ENCODE results near the gene RASGEF1C.

RASGEF1C gene

DNA sequence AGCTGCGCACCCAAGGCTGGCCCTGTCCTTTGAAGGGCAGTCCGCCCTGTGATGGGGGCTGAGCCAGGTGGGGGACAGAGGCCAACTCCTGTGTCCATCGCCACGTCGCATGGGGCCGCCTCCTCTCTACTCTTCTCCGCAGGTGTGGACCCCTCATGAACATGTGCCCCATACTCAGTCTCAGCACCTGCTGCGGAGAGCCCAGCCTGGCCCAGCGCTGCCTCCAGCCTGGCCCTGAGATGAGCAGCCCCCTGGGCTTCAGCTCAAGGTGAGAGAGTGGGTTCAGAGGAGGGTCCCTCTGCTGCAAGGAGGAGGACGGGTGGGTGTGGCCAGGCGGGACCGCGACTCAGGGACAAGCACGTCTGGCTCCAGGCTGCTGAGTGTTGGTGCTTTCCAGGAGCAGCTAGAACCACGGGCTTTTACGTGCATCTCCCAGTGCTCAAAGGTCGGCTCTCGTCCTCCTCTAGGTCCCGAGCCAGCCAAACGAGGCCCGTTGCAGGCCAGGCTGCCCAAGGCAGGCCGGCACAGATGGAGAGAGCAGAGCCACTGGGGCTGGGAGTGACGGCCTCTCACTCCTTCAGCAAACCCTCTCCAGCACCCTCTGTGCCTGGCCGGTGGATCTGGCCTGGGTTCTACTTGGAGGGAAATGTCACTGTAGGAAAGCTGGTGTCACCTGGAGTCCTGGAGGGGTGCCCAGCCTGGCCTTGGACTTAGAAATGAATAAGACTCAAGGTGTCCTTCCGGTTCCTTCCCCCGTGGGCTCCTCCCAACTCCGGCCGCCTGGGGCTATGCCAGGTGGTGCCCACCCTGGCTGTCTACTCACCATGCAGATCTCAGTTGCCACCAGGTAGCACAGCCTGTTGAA lies 88.5 kb downstream of the RASGEF1C start:
- no peak for DNase-seq (ENCODE audit: low read depth, low spot score)

- DNase-seq (ENCODE audit: low read depth, low spot score): no peak
Measured at GRCh38 chr5:180119903-180120236, 89.1 kb downstream of the RASGEF1C start.

GRCh38 chr5:180119031-180119902 lies 89.7 kb downstream of the RASGEF1C start:
- DNase-seq (ENCODE audit: low read depth, low spot score): no peak

DNA sequence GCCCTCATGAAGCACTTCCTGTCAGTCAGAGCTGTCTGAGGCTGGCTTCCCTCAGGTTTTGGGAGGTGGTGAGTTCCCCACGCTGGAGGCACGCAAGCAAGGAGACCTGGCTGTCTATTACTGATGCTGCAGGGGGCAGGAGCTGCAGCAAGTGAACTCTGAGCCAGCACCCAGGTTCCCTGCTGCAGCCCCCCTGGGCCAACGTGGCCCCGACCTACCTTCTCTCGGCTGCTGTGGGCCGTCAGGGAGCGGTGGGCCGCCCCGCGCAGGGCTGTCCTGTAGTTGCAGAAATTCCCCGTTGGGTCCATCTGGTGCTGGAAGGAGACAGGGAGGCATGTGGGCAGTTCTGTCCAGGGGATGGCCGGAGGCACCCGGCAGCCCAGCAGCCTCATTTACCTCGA lies 90.6 kb downstream of the RASGEF1C start:
- DNase-seq (ENCODE audit: low read depth, low spot score): no peak

DNA sequence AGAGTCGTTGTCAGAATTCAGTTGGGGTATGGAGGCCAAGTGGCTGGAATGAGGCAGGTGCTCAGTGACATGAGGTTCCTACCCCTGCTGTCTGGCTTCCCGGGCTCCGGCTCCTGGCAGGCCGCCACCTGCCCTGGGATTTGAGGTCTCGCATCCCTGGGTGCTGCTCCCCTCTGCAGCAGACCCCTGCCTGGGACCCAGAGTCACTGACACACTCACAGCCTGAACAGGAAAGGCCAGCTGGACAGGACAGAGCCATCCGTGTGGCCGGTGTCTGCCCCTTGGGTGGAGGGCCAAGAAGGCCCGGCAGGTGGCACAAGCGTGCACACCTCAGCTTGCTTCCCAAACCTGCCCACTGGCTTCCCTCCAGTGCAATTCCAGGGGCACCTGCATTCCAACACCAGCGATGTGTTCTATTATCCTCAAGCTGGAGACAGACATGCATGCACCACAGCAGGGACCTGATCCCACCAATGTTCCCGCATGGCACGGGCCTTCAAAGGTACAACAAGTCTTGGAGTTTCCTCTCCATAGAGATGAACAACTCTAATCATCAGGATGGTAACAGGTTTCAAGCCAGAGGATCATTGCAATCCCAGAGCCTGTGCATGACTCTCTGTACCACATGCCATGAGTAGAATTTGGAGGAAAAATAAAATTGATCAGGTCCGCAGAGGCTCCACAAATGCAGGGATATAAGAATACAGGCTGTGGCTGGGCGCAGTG lies 91.8 kb downstream of the RASGEF1C start:
- no peak for DNase-seq (ENCODE audit: low read depth, low spot score)

DNA sequence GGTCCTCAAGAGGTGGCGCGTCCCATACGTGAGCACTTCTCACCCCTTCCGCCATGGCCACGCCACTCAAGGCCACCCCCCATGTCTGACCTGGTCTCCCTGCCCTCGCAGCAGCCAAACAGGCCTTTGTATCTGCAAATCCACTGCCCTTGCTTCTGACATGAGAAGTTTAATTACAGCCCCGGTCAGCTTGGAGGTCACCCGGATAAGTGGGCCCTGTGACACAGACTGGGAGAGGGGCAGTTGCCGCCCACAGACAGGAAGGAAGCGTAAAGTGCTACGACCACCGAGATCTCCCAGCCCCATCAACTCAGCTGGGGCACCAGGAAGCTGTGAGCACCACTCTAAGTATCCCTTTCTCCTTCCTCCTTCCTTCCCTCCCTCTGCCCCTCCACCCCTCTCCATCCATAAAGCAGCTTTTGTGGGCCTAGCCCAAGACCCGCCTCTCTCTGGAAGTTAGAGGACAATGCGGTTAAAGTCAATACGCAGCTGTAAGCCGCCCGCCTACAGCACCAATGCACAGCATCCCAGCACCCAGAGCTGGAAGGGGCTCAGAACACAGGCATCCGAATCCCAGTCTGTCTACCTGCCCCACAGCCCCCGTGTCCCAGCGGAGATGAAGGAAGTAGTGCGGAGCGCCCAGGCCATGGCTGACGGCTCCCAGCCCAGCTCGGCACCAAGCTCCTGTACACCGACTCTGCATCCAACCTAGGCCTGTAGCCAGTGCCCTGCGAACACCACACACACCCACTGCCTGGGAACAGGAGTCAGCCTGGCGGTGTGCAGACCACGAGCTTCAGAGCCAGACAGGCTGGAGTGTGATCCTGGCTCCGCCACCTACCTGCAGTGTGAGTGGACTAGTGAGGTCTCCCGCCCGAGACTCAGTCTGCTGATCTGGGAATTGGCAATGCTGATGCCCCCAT lies 92.7 kb downstream of the RASGEF1C start:
- DNase-seq (ENCODE audit: low read depth, low spot score): no peak

- DNase-seq (ENCODE audit: low read depth, low spot score): no peak
Measured at GRCh38 chr5:180115326-180116076, 93.5 kb downstream of the RASGEF1C start.

DNA sequence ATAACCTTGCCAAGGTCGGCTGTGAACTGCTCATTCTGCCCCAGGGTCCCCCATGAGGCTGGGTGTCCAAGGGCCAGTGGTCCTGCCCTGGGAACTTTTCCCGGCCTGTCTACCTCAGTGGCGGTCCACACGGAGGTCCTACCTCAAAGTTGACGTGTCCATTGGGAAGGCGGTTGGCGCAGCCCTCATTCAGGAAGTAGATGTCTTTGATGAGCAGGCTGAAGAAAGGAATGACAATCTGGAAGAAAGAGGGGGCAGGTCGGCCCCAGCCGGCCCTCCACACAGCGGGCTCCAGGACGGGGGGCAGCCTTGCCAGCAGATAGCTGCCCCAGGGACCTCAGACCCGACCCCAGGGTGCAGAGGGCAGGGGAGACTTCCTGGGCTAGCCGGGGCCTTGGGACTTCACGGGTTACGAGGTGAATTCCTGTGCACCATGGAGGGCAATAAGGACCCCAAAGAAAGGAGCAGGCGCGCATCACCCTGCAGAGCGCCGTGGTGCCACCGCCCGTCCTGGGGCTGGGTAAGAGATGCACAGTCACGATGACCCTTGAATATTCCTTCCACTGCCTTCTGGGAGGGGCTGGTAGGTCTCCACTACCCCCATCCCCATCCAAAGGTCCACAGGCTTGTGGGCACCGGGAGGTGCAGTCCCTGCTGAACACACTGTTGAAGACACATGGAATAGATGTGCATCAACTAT lies 94.6 kb downstream of the RASGEF1C start:
- no peak for DNase-seq (ENCODE audit: low read depth, low spot score)

- DNase-seq (ENCODE audit: low read depth, low spot score): no peak
Measured at GRCh38 chr5:180113660-180114303, 95.2 kb downstream of the RASGEF1C start.

DNA sequence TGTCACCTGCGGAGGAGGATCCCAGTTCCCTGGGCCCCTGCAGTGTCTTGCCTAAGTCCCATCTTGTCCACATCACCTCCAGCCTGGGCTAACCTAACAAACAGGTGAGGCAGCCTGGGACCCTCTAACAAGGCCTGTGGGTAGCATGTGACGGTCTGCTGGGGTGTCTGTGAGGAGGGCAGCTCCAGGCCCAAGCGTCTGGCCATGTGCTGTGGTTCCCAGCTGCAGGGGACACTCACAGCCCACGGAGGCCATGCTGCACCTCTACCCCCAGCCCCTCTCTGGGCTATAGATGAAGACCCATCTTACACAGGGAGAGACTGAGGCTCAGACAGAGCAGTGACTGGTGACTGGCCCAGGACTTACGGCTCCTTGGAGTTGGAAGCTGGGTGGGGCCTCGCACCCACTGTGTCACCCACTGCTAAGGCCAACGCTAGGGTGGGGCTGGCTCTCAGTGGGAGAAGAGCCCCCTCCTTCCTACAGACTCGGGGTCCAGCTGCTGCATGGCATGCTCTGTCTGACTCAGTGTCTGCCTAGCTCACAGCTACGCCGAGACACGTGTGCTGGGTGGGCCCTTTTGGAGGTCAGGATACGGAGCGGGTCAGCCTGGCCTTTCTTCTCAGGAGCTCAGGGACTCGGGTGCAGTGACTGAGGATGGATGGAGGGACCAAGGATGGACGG lies 96.7 kb downstream of the RASGEF1C start:
- no peak for DNase-seq (ENCODE audit: low read depth, low spot score)

DNA sequence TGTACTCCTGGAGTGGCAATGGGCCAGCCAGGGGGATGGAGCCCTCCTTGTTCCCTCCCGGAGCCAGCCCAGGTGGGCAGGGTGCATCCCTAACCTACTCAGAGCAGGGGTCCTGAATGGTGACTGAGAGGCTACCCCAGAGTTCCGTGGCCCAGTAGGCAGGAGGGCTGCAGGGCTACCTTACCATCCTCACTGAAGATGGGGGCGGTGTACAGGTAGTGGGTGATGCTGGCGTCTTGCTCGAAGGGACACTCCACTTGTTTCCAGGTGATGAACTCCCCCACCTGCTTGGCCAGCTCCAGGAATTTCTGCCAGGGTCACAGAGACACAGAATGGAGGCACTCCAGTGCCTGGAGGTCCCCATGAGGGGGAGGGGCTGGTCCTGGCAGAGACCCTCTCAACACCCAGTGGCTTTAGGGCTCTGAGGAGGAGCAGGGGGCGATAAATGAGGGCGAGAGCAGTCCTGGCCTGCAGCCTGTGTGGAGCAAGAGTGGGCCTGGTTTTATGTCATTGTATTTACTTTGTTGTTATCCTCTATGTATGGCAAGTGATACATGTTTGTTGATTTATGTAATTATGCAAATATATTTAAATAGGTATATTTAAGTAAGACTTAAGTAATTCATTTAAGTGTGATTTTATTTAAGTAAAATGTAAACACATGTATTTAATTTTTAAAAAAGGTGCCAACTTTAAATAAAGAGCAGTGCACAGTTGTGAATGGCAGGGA lies 97.6 kb downstream of the RASGEF1C start:
- no peak for DNase-seq (ENCODE audit: low read depth, low spot score)

- no peak for DNase-seq (ENCODE audit: low read depth, low spot score)
Measured at GRCh38 chr5:180109920-180110319, 99.1 kb downstream of the RASGEF1C start.

- DNase-seq (ENCODE audit: low read depth, low spot score): no peak
Measured at GRCh38 chr5:180107005-180107404, 102.0 kb downstream of the RASGEF1C start.

- DNase-seq (ENCODE audit: low read depth, low spot score): no peak
Measured at GRCh38 chr5:180105827-180106312, 103.1 kb downstream of the RASGEF1C start.

DNA sequence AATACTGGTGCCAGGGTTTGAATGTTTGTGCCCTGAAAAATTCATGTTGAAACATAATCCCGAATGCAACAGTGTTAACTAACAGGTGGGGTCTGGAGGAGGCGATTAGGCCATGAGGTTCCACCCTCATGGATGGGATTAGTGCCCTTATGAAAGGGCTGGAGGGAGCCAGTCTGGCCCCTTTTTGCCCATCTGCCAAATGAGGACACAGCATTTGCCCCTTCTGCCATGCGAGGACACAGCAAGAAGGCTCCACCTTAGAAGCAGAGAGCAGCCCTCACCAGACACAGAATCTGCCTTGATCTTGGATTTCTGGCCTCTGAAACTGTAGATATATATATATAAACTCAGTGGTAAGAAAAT lies 104.9 kb downstream of the RASGEF1C start:
- no peak for DNase-seq (ENCODE audit: low read depth, low spot score)

GRCh38 chr5:180103487-180104167 lies 105.4 kb downstream of the RASGEF1C start:
- DNase-seq (ENCODE audit: low read depth, low spot score): no peak

DNA sequence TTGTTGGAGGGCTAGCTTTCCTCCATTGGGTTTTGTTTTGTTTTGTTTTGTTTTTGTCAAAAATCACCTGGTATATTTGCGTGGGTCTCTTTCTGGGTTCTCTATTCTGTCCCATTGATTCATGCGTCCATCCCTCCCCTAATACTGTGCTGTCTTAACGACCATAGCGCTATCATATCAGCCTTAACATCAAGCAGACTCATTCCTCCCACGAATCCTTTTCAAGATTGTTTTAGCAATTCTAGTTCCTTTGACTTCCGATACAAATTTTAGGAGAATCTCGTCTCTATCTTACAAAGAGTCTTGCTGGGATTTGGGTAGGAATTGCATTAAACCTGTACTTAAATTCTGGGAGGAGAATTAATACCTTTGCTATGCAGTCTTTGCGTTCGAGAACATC lies 106.4 kb downstream of the RASGEF1C start:
- DNase-seq (ENCODE audit: low read depth, low spot score): no peak

Data from smooth muscle cell of the brain vasculature (primary cell).